ENCODE data around the gene TRIM29. TPM values are rescaled to one million over a fixed set of nuclear protein-coding genes. Genes with fewer than 3 reads are reported as not detected.

The TRIM29 gene
- total and polyA plus RNA-seq, 2 of the 4 experiments (the other 2 are of a cell fraction): not detected

DNA sequence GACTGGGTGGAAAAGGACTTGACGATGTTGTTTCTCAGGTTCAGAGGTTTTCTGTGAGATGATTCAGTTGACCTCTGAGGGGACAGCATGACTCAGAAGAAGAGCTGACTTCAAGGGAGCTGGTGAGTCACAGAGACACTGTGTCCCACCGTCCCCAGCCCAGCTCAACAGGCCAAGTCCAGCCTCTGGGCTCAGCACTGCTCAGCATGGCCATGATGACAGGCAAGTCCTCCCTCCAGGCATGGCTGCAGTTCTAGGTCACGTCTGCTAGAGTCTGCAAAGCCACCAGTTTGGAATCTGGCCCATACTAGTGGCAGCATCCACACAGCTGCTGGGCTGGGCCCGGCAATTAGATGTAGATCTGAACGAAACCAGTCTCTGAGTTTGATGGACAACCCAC is 12.9 kb downstream of the TRIM29 start:
- Histone ChIP-seq H3K79me1 (ENCODE audit: low read depth in 1 of 2, low read length in 2 of 2) (no peaks in the 10 kb centered on the region), H2AK5ac (ENCODE audit: low read depth, low read length) (no peak overlapping the region), H3K27me3 (ENCODE audit: control insufficient read depth, insufficient read depth, low read length) (peaks cover 32% of the 10 kb centered on the region; the same call in 1 of the 2 replicates), H4K20me1 (ENCODE audit: insufficient read depth, low read length) (no peaks in the 10 kb centered on the region; the same call in 1 of the 2 replicates), H4K8ac (ENCODE audit: low read depth in 2 of 2, low read length in 2 of 2) (no peak overlapping the region), H3K4ac (ENCODE audit: low read depth, low read length) (no peak overlapping the region), H4K5ac (ENCODE audit: low read depth, low read length) (no peak overlapping the region), H3K36me3 (ENCODE audit: control insufficient read depth, insufficient read depth, low read length) (no peaks in the 10 kb centered on the region), H3K4me2 (ENCODE audit: low read depth, low read length) (no peak overlapping the region), H2BK20ac (ENCODE audit: low read depth, low read length) (no peak overlapping the region), H3K9me1 (ENCODE audit: insufficient read depth, low read length) (no peaks in the 10 kb centered on the region), H3K9me3 (ENCODE audit: control insufficient read depth, insufficient read depth, low read length) (no peaks in the 10 kb centered on the region), H3K4me1 (ENCODE audit: control insufficient read depth, insufficient read depth, low read length) (no peaks in the 10 kb centered on the region), H3K27ac (ENCODE audit: insufficient read depth, low read length) (no peak overlapping the region), H3K23ac (ENCODE audit: low read depth, low read length) (no peak overlapping the region), H3K56ac (ENCODE audit: extremely low read depth, insufficient read depth, low read length) (no peak overlapping the region), H3K14ac (replicated peaks; ENCODE audit: low read depth, low read length) (no peak overlapping the region), H3K9ac (ENCODE audit: low read depth, low read length) (no peak overlapping the region), H2AFZ (replicated peaks; ENCODE audit: low read length, poor library complexity) (peak overlapping the region; percentile 58), H2BK120ac (ENCODE audit: low read depth, low read length) (no peak overlapping the region), H3K4me3 (ENCODE audit: insufficient read depth, low read depth, low read length) (no peak overlapping the region), H2AK9ac (replicated peaks; ENCODE audit: low read depth, low read length, poor library complexity) (no peak overlapping the region), H3K18ac (ENCODE audit: low read depth, low read length) (no peak overlapping the region), H4K91ac (ENCODE audit: insufficient read depth, low read depth, low read length) (no peak overlapping the region), H2BK5ac (ENCODE audit: low read depth, low read length, poor library complexity, severe bottlenecking) (no peak overlapping the region), H2BK15ac (ENCODE audit: low read depth, low read length) (no peak overlapping the region)
- dilution Hi-C loops (cut with HindIII; ENCODE audit: low sequenced_read_pairs, unreplicated experiment) (no loop called here), in situ Hi-C loops (cut with MboI; ENCODE audit: low sequenced_read_pairs) (no loop called here), intact Hi-C loops (cut with micrococcal nuclease) (no loop called here)
- CTCF ChIA-PET: interaction anchor here (0.6 kb wide), 1 partner anchor 1715 kb away, joined by 5 read pairs; no protein-coding TSS in a partner anchor
- POLR2A ChIA-PET (ENCODE audit: unreplicated experiment): no interaction called here
- DNase-seq (peak; percentile 25), ATAC-seq (ENCODE audit: low read depth) (peak; percentile 47; the same call in 1 of the 2 replicates)
- BruUV-seq (replicated peaks): no TSS peak
- TF ChIP-seq MAZ (IDR thresholded peaks at IDR 0.05; ENCODE audit: borderline replicate concordance, low read depth, low read length) (no peak), POLR2A (IDR thresholded peaks at IDR 0.05; ENCODE audit: low read depth, low read length) (no peak), FOS (IDR thresholded peaks at IDR 0.05; ENCODE audit: low read depth, low read length) (no peak), CHD1 (IDR thresholded peaks at IDR 0.05; ENCODE audit: low read depth, low read length) (no peak), NFE2L2 (IDR thresholded peaks at IDR 0.05; ENCODE audit: low read depth, low read length) (no peak), CEBPB (IDR thresholded peaks at IDR 0.05; ENCODE audit: low read depth, low read length) (no peak), MAFK (IDR thresholded peaks at IDR 0.05; ENCODE audit: low read depth, low read length) (no peak), BHLHE40 (IDR thresholded peaks at IDR 0.05; ENCODE audit: low read depth, low read length) (no peak), RCOR1 (IDR thresholded peaks at IDR 0.05; ENCODE audit: insufficient replicate concordance, low read length) (no peak)
- TF ChIP-seq, protein P1, sequence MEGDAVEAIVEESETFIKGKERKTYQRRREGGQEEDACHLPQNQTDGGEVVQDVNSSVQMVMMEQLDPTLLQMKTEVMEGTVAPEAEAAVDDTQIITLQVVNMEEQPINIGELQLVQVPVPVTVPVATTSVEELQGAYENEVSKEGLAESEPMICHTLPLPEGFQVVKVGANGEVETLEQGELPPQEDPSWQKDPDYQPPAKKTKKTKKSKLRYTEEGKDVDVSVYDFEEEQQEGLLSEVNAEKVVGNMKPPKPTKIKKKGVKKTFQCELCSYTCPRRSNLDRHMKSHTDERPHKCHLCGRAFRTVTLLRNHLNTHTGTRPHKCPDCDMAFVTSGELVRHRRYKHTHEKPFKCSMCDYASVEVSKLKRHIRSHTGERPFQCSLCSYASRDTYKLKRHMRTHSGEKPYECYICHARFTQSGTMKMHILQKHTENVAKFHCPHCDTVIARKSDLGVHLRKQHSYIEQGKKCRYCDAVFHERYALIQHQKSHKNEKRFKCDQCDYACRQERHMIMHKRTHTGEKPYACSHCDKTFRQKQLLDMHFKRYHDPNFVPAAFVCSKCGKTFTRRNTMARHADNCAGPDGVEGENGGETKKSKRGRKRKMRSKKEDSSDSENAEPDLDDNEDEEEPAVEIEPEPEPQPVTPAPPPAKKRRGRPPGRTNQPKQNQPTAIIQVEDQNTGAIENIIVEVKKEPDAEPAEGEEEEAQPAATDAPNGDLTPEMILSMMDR (conservative IDR thresholded peaks at IDR 0.05; ENCODE audit: low read depth, low read length): no peak
- TF ChIP-seq, protein P2, sequence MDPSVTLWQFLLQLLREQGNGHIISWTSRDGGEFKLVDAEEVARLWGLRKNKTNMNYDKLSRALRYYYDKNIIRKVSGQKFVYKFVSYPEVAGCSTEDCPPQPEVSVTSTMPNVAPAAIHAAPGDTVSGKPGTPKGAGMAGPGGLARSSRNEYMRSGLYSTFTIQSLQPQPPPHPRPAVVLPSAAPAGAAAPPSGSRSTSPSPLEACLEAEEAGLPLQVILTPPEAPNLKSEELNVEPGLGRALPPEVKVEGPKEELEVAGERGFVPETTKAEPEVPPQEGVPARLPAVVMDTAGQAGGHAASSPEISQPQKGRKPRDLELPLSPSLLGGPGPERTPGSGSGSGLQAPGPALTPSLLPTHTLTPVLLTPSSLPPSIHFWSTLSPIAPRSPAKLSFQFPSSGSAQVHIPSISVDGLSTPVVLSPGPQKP (IDR thresholded peaks at IDR 0.05; ENCODE audit: borderline replicate concordance, low read depth, low read length): no peak
- TF ChIP-seq, protein P3, sequence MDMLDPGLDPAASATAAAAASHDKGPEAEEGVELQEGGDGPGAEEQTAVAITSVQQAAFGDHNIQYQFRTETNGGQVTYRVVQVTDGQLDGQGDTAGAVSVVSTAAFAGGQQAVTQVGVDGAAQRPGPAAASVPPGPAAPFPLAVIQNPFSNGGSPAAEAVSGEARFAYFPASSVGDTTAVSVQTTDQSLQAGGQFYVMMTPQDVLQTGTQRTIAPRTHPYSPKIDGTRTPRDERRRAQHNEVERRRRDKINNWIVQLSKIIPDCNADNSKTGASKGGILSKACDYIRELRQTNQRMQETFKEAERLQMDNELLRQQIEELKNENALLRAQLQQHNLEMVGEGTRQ (IDR thresholded peaks at IDR 0.05; ENCODE audit: low read depth, low read length): no peak
- WGBS, 2 experiments (ENCODE audit: extremely low coverage in 2 of 2, insufficient read length in 1 of 2): 29% methylated on average over 1 of the region's 5 CpGs; no CpG with 5 or more reads in 1 of the 2 experiments

Measured in IMR-90 (cell line).